HG03469 (cell line): ENCODE measurements around the gene UNC5A.

Experiments
- ATAC-seq: cut with Tn5 transposase; IDR thresholded peaks from one replicate; pipeline ENCODE4 v1.9.1; 2021; ENCODE audit warnings: mild to moderate bottlenecking, moderate library complexity, moderate number of reproducible peaks; ENCODE audit not compliant: unreplicated experiment

Gene UNC5A

GRCh38 chr5:176810081-176810597 lies at the start of gene UNC5A:
Gene UNC5A, plus strand, starts transcription at chr5:176810559. Its CDS starts 192 bp downstream, at chr5:176810751.
- ATAC-seq: no peak

GRCh38 chr5:176761755-176762154 lies 48.6 kb upstream of the UNC5A start:
- ATAC-seq: no peak

- ATAC-seq: no peak
Measured at GRCh38 chr5:176762489-176762888, 47.9 kb upstream of the UNC5A start.

GRCh38 chr5:176765687-176766086 lies 44.7 kb upstream of the UNC5A start:
- no peak for ATAC-seq

GRCh38 chr5:176768174-176768970 lies 42.0 kb upstream of the UNC5A start:
- ATAC-seq: no peak

GRCh38 chr5:176769911-176770310 lies 40.4 kb upstream of the UNC5A start:
- no peak for ATAC-seq

- ATAC-seq: no peak
Measured at GRCh38 chr5:176770431-176770830, 39.9 kb upstream of the UNC5A start.

GRCh38 chr5:176771102-176771845 lies 39.1 kb upstream of the UNC5A start:
- no peak for ATAC-seq

- ATAC-seq: no peak
Measured at GRCh38 chr5:176772271-176773210, 37.8 kb upstream of the UNC5A start.

- ATAC-seq: no peak
Measured at GRCh38 chr5:176773408-176774035, 36.8 kb upstream of the UNC5A start.

- no peak for ATAC-seq
Measured at GRCh38 chr5:176774216-176775171, 35.9 kb upstream of the UNC5A start.

GRCh38 chr5:176775409-176775808 lies 35.0 kb upstream of the UNC5A start:
- ATAC-seq: no peak

GRCh38 chr5:176776141-176776865 lies 34.1 kb upstream of the UNC5A start:
- no peak for ATAC-seq

- no peak for ATAC-seq
Measured at GRCh38 chr5:176776916-176777315, 33.4 kb upstream of the UNC5A start.

- no peak for ATAC-seq
Measured at GRCh38 chr5:176778921-176779465, 31.4 kb upstream of the UNC5A start.

GRCh38 chr5:176779537-176779936 lies 30.8 kb upstream of the UNC5A start:
- no peak for ATAC-seq

- no peak for ATAC-seq
Measured at GRCh38 chr5:176780176-176781053, 29.9 kb upstream of the UNC5A start.
